ENCODE results near the gene NTRK2.

The NTRK2 gene

GRCh38 chr9:84754881-84755280, 85.4 kb downstream of the NTRK2 start:
- no peak for TF ChIP-seq JUND (IDR thresholded peaks at IDR 0.05; ENCODE audit: low read depth)
- DNase-seq (ENCODE audit: low read depth in 1 of 2, low spot score in 1 of 2): no peak
- in situ Hi-C loops (cut with HindIII; ENCODE audit: low pct_unique_long_range_greater_than_20kb, low sequenced_read_pairs): no loop called here

GRCh38 chr9:84755380-84755779, 85.9 kb downstream of the NTRK2 start:
- no peak for DNase-seq (ENCODE audit: low read depth in 1 of 2, low spot score in 1 of 2)
- in situ Hi-C loops (cut with HindIII; ENCODE audit: low pct_unique_long_range_greater_than_20kb, low sequenced_read_pairs): no loop called here
- TF ChIP-seq JUND (IDR thresholded peaks at IDR 0.05; ENCODE audit: low read depth): no peak

GRCh38 chr9:84756171-84756570, 86.6 kb downstream of the NTRK2 start:
- no peak for TF ChIP-seq JUND (IDR thresholded peaks at IDR 0.05; ENCODE audit: low read depth)
- DNase-seq (ENCODE audit: low read depth in 1 of 2, low spot score in 1 of 2): no peak
- in situ Hi-C loops (cut with HindIII; ENCODE audit: low pct_unique_long_range_greater_than_20kb, low sequenced_read_pairs): no loop called here

- in situ Hi-C loops (cut with HindIII; ENCODE audit: low pct_unique_long_range_greater_than_20kb, low sequenced_read_pairs): no loop called here
- DNase-seq (ENCODE audit: low read depth in 1 of 2, low spot score in 1 of 2): no peak
- TF ChIP-seq JUND (IDR thresholded peaks at IDR 0.05; ENCODE audit: low read depth): no peak
These were observed 87.2 kb downstream of the NTRK2 start for GRCh38 chr9:84756731-84757130.

- DNase-seq (ENCODE audit: low read depth in 1 of 2, low spot score in 1 of 2): no peak
- in situ Hi-C loops (cut with HindIII; ENCODE audit: low pct_unique_long_range_greater_than_20kb, low sequenced_read_pairs): no loop called here
- no peak for TF ChIP-seq JUND (IDR thresholded peaks at IDR 0.05; ENCODE audit: low read depth)
These were observed 89.3 kb downstream of the NTRK2 start for GRCh38 chr9:84758817-84759216.

GRCh38 chr9:84759300-84759750, 89.8 kb downstream of the NTRK2 start:
- DNase-seq (ENCODE audit: low read depth in 1 of 2, low spot score in 1 of 2): no peak
- TF ChIP-seq JUND (IDR thresholded peaks at IDR 0.05; ENCODE audit: low read depth): no peak
- in situ Hi-C loops (cut with HindIII; ENCODE audit: low pct_unique_long_range_greater_than_20kb, low sequenced_read_pairs): no loop called here

- in situ Hi-C loops (cut with HindIII; ENCODE audit: low pct_unique_long_range_greater_than_20kb, low sequenced_read_pairs): no loop called here
- no peak for DNase-seq (ENCODE audit: low read depth in 1 of 2, low spot score in 1 of 2)
- TF ChIP-seq JUND (IDR thresholded peaks at IDR 0.05; ENCODE audit: low read depth): no peak
These were observed 90.3 kb downstream of the NTRK2 start for GRCh38 chr9:84759804-84760203.

GRCh38 chr9:84761137-84761808, 91.7 kb downstream of the NTRK2 start:
- TF ChIP-seq JUND (IDR thresholded peaks at IDR 0.05; ENCODE audit: low read depth): no peak
- no peak for DNase-seq (ENCODE audit: low read depth in 1 of 2, low spot score in 1 of 2)
- in situ Hi-C loops (cut with HindIII; ENCODE audit: low pct_unique_long_range_greater_than_20kb, low sequenced_read_pairs): no loop called here

- in situ Hi-C loops (cut with HindIII; ENCODE audit: low pct_unique_long_range_greater_than_20kb, low sequenced_read_pairs): no loop called here
These were observed 103.0 kb downstream of the NTRK2 start for GRCh38 chr9:84772511-84772910.

GRCh38 chr9:84773022-84773421, 103.5 kb downstream of the NTRK2 start:
- no peak for DNase-seq (ENCODE audit: low read depth in 1 of 2, low spot score in 1 of 2)
- no peak for TF ChIP-seq JUND (IDR thresholded peaks at IDR 0.05; ENCODE audit: low read depth)

More at GRCh38 chr9:84772511-84772910, 103.0 kb downstream of the NTRK2 start:
- no peak for TF ChIP-seq JUND (IDR thresholded peaks at IDR 0.05; ENCODE audit: low read depth)
- no peak for DNase-seq (ENCODE audit: low read depth in 1 of 2, low spot score in 1 of 2)

GRCh38 chr9:84775056-84775643, 105.6 kb downstream of the NTRK2 start:
- DNase-seq (ENCODE audit: low read depth in 1 of 2, low spot score in 1 of 2): no peak
- in situ Hi-C loops (cut with HindIII; ENCODE audit: low pct_unique_long_range_greater_than_20kb, low sequenced_read_pairs): no loop called here
- TF ChIP-seq JUND (IDR thresholded peaks at IDR 0.05; ENCODE audit: low read depth): no peak

More at GRCh38 chr9:84773022-84773421, 103.5 kb downstream of the NTRK2 start:
- in situ Hi-C loops (cut with HindIII; ENCODE audit: low pct_unique_long_range_greater_than_20kb, low sequenced_read_pairs): no loop called here

GRCh38 chr9:84778570-84778969, 109.0 kb downstream of the NTRK2 start:
- in situ Hi-C loops (cut with HindIII; ENCODE audit: low pct_unique_long_range_greater_than_20kb, low sequenced_read_pairs): no loop called here
- DNase-seq (ENCODE audit: low read depth in 1 of 2, low spot score in 1 of 2): no peak

GRCh38 chr9:84779883-84780282, 110.4 kb downstream of the NTRK2 start:
- in situ Hi-C loops (cut with HindIII; ENCODE audit: low pct_unique_long_range_greater_than_20kb, low sequenced_read_pairs): no loop called here
- TF ChIP-seq JUND (IDR thresholded peaks at IDR 0.05; ENCODE audit: low read depth): no peak
- DNase-seq (ENCODE audit: low read depth in 1 of 2, low spot score in 1 of 2): no peak

More at GRCh38 chr9:84778570-84778969, 109.0 kb downstream of the NTRK2 start:
- TF ChIP-seq JUND (IDR thresholded peaks at IDR 0.05; ENCODE audit: low read depth): no peak

Data from T47D (cell line).